ENCODE measurements around the gene S100A5.

Gene S100A5

DNA sequence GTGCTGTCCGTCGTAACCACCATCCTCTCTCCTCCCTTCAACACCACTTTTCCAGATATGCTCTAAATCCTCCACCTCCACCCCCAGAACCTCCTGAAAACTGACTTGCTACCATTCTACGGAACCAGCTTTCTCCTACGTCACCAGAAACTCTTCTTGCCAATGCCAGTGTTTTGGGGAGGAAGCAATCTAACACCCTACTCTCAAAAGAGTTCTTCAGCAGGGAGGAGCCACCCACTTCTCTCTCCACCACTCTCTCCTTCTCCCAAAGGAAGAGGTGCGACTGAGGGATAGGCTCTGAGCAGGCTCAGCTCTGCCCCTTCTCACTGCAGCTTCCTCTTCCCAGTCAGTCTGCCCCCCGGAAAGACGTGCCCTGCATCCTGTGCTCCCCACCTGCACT lies 31.0 kb upstream of the S100A5 start:
- TF ChIP-seq, protein P1, sequence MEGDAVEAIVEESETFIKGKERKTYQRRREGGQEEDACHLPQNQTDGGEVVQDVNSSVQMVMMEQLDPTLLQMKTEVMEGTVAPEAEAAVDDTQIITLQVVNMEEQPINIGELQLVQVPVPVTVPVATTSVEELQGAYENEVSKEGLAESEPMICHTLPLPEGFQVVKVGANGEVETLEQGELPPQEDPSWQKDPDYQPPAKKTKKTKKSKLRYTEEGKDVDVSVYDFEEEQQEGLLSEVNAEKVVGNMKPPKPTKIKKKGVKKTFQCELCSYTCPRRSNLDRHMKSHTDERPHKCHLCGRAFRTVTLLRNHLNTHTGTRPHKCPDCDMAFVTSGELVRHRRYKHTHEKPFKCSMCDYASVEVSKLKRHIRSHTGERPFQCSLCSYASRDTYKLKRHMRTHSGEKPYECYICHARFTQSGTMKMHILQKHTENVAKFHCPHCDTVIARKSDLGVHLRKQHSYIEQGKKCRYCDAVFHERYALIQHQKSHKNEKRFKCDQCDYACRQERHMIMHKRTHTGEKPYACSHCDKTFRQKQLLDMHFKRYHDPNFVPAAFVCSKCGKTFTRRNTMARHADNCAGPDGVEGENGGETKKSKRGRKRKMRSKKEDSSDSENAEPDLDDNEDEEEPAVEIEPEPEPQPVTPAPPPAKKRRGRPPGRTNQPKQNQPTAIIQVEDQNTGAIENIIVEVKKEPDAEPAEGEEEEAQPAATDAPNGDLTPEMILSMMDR (IDR thresholded peaks at IDR 0.05; ENCODE audit: borderline replicate concordance, insufficient read depth, low read depth, low read length) = no peak

DNA sequence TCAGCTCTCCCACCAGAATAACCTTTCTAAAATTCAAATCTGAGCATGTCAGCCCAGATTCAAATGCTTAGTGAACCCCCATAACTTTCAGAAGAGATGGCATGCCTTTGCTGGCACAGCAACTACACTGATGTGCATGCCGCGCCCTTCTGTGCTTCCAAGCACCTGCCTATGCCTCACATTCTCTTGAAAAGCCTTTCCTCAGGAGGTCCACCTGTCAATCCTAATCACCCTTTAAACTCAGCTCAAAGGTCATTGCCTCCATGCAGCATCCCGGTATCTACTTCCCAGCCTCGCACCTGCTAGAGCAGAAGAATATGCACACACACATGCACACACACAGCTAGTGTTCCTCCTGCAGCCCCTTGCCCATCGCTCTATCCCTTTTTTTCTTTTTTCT lies 30.1 kb upstream of the S100A5 start:
- no peak overlapping the region for H3K4me3 ChIP-seq (ENCODE audit: low read depth, low read length)
- TF ChIP-seq, protein P1 (IDR thresholded peaks at IDR 0.05; ENCODE audit: borderline replicate concordance, insufficient read depth, low read depth, low read length) = no peak

More for the DNA sequence above, 31.0 kb upstream of the S100A5 start:
- no peak overlapping the region for H3K4me3 ChIP-seq (ENCODE audit: low read depth, low read length)

DNA sequence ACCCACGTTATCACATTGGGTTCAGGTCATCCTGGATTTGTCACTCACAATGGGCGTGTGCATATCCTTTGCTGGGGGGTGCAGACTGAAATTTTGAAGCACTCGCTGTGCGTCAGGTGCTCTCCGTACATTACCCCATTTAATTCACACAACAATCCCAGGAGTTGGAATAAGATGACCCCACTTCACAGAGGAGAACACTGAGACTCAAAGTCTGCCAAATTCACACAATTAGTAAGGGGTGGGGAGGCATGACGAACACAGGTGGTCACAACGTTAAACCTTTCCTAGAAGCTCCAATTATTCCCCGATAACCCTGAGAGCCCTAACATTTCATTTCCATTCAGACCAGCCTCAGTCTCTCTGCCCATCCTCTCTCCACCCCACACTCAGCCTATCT lies 28.7 kb upstream of the S100A5 start:
- TF ChIP-seq, protein P1 (IDR thresholded peaks at IDR 0.05; ENCODE audit: borderline replicate concordance, insufficient read depth, low read depth, low read length) = no peak
- H3K4me3 ChIP-seq (ENCODE audit: low read depth, low read length) = no peak overlapping the region

DNA sequence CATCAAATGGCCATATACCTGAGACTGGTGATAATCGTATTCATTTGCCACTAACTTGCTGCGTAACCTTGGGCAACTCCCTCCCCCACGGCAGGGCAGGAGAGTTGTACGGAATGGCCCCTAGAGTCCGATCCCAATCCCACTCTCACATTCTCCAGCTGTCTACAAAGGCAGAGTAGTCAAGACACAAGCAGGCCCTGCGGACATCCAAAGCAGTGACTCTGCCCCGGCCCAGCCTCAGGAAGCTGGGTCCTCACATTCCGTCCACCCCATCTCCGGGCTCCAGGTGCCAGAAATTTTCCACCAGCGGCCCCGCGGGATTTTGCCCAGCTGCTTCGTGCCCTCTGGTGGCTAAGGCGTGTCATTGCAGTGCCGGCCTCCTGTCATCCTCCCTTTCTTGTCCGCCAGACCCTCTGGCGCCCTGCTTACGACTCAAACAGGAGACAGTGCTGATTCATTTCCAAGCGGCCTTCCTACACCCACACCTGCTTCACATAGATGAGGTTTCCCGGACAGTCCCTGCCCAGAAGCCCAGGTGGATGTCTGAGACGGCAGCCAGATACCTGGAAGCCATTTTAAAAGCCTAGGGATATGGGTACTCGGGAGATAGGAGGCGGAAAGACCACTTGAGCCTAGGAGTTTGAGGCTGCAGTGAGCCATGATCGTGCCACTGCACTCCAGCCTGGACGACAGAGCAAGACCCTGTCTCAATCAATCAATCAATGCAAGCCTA lies 27.8 kb upstream of the S100A5 start:
- TF ChIP-seq, protein P1 (IDR thresholded peaks at IDR 0.05; ENCODE audit: borderline replicate concordance, insufficient read depth, low read depth, low read length) = peak; percentile 96
- H3K4me3 ChIP-seq (ENCODE audit: low read depth, low read length) = no peak overlapping the region

DNA sequence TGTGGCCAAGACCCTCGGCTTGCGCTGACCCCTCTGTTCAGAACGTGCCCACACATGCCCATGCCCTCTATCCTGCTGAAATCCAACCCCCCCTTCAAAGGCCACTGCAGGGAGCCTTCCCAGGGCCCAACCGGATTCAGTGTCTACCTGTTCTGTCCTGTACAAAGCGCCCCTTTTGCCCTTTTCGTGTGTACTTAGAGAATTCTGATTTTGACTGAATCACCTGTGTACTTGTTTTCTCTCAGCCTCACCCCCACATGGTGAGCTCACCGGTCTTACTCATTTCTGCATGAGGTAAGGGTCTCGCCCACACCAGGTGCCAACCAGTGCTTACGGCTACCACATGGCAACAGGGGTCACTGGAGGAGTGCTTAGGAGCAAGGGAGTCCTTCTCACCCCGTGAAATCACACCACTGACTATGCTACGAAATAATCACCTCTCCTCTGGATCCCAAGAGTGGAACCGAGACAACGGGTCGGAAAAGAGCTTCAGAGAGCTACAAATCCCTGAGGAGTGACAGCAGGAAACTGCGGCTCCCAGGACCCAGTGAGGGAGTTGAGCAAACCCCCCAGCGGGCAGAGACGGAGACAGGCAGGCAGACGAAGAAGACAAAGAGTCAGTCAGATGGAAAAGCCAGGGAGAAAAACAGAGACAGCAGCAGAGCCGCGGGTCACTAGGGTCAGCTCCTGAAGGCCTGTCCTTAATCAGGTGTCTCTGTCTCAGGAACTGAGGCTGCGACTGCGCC lies 27.1 kb upstream of the S100A5 start:
- no peak overlapping the region for H3K4me3 ChIP-seq (ENCODE audit: low read depth, low read length)
- TF ChIP-seq, protein P1 (IDR thresholded peaks at IDR 0.05; ENCODE audit: borderline replicate concordance, insufficient read depth, low read depth, low read length) = no peak

DNA sequence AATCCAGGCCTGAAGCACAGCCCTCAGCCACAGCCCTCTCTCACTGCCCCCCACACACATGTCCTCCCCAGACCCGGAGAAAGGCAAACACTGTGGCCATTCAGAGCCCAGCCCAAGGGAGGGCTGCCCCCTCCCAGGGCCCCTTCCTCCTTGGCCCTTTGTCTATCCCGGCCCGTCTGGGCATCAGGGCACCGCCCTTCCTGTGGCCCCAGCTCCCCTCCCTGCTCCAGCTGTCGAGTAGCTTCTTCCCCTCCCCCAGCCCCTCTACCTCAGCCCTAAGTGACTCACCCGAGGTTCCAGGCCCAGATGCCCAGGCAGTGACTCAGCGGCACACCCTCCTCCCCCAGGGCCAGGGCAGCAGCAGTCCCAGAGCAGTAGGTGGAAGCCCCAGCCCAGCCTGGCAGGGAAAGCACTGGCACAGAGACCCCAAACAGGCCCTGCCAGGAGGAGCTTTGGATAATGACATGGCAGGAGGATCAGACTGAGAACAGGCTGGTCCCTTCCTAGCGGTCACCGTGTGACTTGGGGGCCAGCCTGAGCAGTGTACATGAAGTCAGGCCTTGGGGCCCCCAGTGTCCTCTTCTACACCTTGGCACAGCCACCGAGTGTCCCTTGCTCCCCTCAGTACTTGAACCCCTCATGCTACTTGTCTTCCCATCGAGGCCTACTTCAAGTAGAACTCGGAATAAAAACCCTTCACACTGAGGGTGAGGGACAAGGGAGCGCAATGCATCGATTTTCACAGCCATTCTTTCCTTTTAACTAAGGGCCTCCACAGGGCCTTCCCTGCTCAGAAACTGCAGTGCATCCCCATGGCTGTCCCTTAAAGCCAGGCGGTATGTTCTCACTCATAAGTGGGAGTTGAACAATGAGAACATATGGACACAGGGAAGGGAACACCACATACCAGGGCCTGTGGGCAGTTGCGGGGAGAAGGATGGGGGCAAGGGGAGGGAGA lies 26.0 kb upstream of the S100A5 start:
- H3K4me3 ChIP-seq (ENCODE audit: low read depth, low read length) = no peak overlapping the region
- TF ChIP-seq, protein P1 (IDR thresholded peaks at IDR 0.05; ENCODE audit: borderline replicate concordance, insufficient read depth, low read depth, low read length) = no peak

Measured in GM12875 (cell line).